CD4-positive, alpha-beta T cell treated with Interleukin-15 for 4 hours (primary cell): ENCODE measurements around the gene PCSK5.
"Not testable (repeated sequence)": the region's sequence is repeated elsewhere in the genome, so short reads cannot be mapped to it uniquely, and the experiment has no call there.

Experiments
- DNase-seq: peaks from one replicate; pipeline ENCODE4 v3.0.0-alpha.2; 2020; ENCODE audit warnings: low spot score

PCSK5 gene

GRCh38 chr9:76311537-76311936 lies 421.1 kb downstream of the PCSK5 start:
- no peak for DNase-seq

GRCh38 chr9:76313771-76314170 lies 423.3 kb downstream of the PCSK5 start:
- no peak for DNase-seq

GRCh38 chr9:76314321-76314720 lies 423.8 kb downstream of the PCSK5 start:
- DNase-seq = no peak

GRCh38 chr9:76316069-76316468 lies 425.6 kb downstream of the PCSK5 start:
- DNase-seq = no peak

- DNase-seq = not testable (repeated sequence)
Measured at GRCh38 chr9:76319466-76319865, 429.0 kb downstream of the PCSK5 start.

- DNase-seq = no peak
Measured at GRCh38 chr9:76321195-76321828, 430.8 kb downstream of the PCSK5 start.

- DNase-seq = no peak
Measured at GRCh38 chr9:76322810-76323209, 432.3 kb downstream of the PCSK5 start.

GRCh38 chr9:76323490-76323889 lies 433.0 kb downstream of the PCSK5 start:
- DNase-seq = no peak

GRCh38 chr9:76324030-76324429 lies 433.6 kb downstream of the PCSK5 start:
- DNase-seq = not testable (repeated sequence)

- no peak for DNase-seq
Measured at GRCh38 chr9:76330034-76330433, 439.6 kb downstream of the PCSK5 start.

GRCh38 chr9:76333388-76333787 lies 442.9 kb downstream of the PCSK5 start:
- no peak for DNase-seq

- DNase-seq = no peak
Measured at GRCh38 chr9:76333964-76334363, 443.5 kb downstream of the PCSK5 start.

GRCh38 chr9:76336027-76336426 lies 445.6 kb downstream of the PCSK5 start:
- no peak for DNase-seq

- DNase-seq = no peak
Measured at GRCh38 chr9:76338418-76338817, 447.9 kb downstream of the PCSK5 start.

- DNase-seq = no peak
Measured at GRCh38 chr9:76341616-76342015, 451.1 kb downstream of the PCSK5 start.

GRCh38 chr9:76342201-76342600 lies 451.7 kb downstream of the PCSK5 start:
- DNase-seq = no peak

- DNase-seq = no peak
Measured at GRCh38 chr9:76342858-76343257, 452.4 kb downstream of the PCSK5 start.

- DNase-seq = no peak
Measured at GRCh38 chr9:76349865-76350264, 459.4 kb downstream of the PCSK5 start.

- no peak for DNase-seq
Measured at GRCh38 chr9:76351006-76351405, 460.5 kb downstream of the PCSK5 start.

- no peak for DNase-seq
Measured at GRCh38 chr9:76352026-76352620, 461.6 kb downstream of the PCSK5 start.

- DNase-seq = no peak
Measured at GRCh38 chr9:76353280-76353679, 462.8 kb downstream of the PCSK5 start.

- DNase-seq = no peak
Measured at GRCh38 chr9:76354221-76354620, 463.7 kb downstream of the PCSK5 start.

- DNase-seq = no peak
Measured at GRCh38 chr9:76355886-76356285, 465.4 kb downstream of the PCSK5 start.

- no peak for DNase-seq
Measured at GRCh38 chr9:76357555-76357954, 467.1 kb downstream of the PCSK5 start.
